GM04503 (cell line): Measurements from ENCODE around the gene FILIP1L.

Experiments
- DNase-seq: peaks from one replicate; pipeline ENCODE4 v3.0.0-alpha.2; 2012; ENCODE audit warnings: low read depth

Gene FILIP1L

GRCh38 chr3:100114413-100115030 lies at the start of gene FILIP1L:
TSS of gene FILIP1L (minus strand) at chr3:100114501.
- DNase-seq = no peak

GRCh38 chr3:100163787-100164186 lies 49.5 kb upstream of the FILIP1L start:
- DNase-seq = no peak

- DNase-seq = no peak
These were observed 46.2 kb upstream of the FILIP1L start for GRCh38 chr3:100160521-100160920.

- peak; percentile 38 for DNase-seq
These were observed 45.2 kb upstream of the FILIP1L start for GRCh38 chr3:100159331-100160153.

GRCh38 chr3:100158918-100159330 lies 44.6 kb upstream of the FILIP1L start:
- DNase-seq = no peak

GRCh38 chr3:100157685-100158084 lies 43.4 kb upstream of the FILIP1L start:
- no peak for DNase-seq

GRCh38 chr3:100155590-100155989 lies 41.3 kb upstream of the FILIP1L start:
- no peak for DNase-seq

GRCh38 chr3:100155128-100155527 lies 40.8 kb upstream of the FILIP1L start:
- peak; percentile 34 for DNase-seq

GRCh38 chr3:100154171-100154570 lies 39.9 kb upstream of the FILIP1L start:
- no peak for DNase-seq

- DNase-seq = no peak
These were observed 36.9 kb upstream of the FILIP1L start for GRCh38 chr3:100151024-100151707.

GRCh38 chr3:100150473-100150872 lies 36.2 kb upstream of the FILIP1L start:
- DNase-seq = peak; percentile 21

GRCh38 chr3:100149713-100150415 lies 35.6 kb upstream of the FILIP1L start:
- no peak for DNase-seq

GRCh38 chr3:100149130-100149529 lies 34.8 kb upstream of the FILIP1L start:
- DNase-seq = no peak

GRCh38 chr3:100144255-100144866 lies 30.1 kb upstream of the FILIP1L start:
- DNase-seq = no peak

- no peak for DNase-seq
These were observed 27.3 kb upstream of the FILIP1L start for GRCh38 chr3:100141586-100141985.

GRCh38 chr3:100140976-100141375 lies 26.7 kb upstream of the FILIP1L start:
- DNase-seq = no peak

- no peak for DNase-seq
These were observed 22.6 kb upstream of the FILIP1L start for GRCh38 chr3:100136921-100137320.

GRCh38 chr3:100131241-100131640 lies 16.9 kb upstream of the FILIP1L start:
- DNase-seq = no peak

- DNase-seq = no peak
These were observed 15.6 kb upstream of the FILIP1L start for GRCh38 chr3:100129941-100130340.

- no peak for DNase-seq
These were observed 14.3 kb upstream of the FILIP1L start for GRCh38 chr3:100128565-100128964.

- DNase-seq = no peak
These were observed 13.5 kb upstream of the FILIP1L start for GRCh38 chr3:100127792-100128191.
